ENCODE results near the gene APCDD1.
"Not testable (repeated sequence)": the region's sequence is repeated elsewhere in the genome, so short reads cannot be mapped to it uniquely, and the experiment has no call there.

Gene APCDD1

DNA sequence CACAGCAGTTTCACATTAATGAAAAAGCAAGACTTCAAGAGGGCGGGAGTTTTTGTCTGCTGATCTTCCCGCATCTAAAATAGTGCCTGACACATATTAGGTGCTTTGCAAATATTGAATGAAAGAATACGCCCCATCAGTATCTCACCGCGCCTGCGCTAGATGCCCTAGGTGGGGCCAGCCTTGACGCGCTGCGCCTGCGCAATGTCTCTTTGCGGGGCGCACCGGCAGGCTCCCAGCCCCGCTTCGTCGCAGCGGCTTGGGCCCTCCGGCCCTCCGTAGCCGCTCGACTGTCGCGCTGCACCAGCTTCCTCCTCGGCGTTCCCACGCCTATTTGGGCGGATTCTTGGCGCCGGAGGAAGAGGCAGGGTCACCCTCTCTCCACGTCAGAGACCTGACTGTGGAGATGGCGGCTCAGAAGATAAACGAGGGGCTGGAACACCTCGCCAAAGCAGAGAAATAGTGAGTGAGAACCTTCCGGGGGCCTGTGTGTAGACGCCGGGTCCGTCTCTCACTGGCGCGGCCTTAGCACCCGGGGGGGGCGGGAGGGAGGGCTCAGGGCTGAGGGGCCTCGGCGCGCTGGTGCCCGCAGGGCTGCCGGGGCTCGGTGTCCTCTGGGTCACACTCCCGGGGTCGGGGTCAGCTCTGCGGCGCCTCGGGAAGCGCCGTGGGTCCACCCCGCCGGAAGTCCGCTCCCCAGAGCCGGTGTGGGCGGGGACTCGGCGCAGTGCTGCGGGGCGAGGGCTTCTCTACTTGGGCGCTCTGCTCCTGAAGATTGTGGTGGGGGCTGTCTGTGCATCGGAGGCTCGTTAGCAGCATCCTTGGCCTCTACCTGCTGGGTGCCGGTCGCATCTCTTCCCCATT is 71.5 kb downstream of the APCDD1 start, which contains the start of gene NAPG:
TSS of gene NAPG (plus strand) at position 331 of the 864 bp plus-strand sequence. CDS start at position 407, 76 bp downstream.
- peak; percentile 80 to 83 for DNase-seq (ENCODE audit: low read depth in 2 of 2)

DNA sequence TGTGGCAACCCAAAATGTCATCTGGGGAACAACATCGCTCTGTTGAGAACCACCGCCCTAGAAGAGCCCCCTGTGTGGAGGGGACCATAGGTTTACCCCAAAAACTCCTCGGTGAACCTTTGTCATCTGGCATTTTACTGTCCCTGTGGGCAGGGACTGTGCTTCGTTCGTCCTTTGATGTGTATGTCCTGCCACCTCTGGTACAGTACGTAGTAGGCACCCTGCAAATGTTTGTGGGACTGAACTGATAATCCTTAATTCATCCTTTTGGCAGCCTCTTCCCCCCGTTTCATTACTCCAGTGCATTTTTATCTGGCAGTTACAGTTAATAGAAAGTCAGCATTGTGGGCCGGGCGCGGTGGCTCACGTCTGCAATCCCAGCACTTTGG is 72.1 kb downstream of the APCDD1 start:
- DNase-seq (ENCODE audit: low read depth in 2 of 2): no peak

DNA sequence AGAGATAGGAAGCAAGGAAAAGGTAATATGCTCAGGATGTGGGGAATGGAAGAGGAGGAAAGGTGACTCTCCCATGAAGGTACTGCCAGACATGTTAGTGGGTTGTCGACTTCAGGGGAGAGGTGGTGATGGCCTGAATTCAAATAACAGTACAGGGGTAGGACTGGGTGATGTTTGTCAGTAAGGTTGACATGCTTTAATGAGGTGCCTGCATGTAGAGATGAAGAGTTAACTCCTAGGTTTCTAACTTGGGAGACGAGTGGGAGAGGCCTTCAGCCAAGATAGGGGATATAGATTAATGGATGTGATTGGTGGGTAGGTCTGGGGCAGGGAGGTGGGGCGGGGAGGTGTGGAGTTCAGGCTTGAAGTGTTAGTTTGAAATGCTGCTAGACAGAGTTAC is 74.0 kb downstream of the APCDD1 start:
- no peak for DNase-seq (ENCODE audit: low read depth in 2 of 2)

DNA sequence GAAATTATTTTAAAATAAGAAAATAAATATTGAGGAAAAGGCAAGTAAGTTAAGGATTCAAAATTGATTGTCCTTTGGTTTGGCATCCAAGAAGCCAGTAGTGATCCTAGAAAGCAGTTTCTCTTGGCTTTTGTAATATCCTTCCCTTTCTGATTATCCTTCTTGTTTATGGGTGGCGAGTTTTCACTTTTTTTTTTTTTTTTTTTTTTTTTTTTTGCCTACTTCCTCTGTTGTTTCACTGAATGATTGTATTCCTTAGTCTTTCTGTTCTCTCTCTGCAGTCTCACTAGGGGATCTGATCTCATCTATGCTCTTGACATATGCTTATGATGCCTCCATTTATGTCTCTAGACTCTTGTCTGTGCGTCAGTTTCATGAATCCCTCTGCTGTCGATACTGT is 75.6 kb downstream of the APCDD1 start:
- no peak for DNase-seq (ENCODE audit: low read depth in 2 of 2)

DNA sequence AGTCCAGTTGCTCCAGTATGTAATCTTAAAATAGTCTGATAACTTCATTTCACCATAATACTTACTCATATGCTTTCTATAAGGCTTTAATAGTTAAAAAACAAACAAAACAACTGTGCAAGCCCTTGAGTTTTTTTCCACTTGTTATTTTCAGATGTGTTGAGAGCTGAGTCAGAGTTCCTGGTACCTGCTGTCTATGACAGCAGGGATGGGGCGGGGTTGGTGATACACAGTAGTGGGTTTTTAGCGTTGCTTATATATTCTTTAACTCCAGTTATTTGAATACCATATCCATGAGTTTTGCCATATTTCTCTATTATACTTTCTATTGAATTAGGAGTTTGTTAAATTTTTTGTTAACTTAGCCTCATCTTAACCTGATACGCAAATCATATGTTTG is 76.4 kb downstream of the APCDD1 start:
- DNase-seq (ENCODE audit: low read depth in 2 of 2): no peak

DNA sequence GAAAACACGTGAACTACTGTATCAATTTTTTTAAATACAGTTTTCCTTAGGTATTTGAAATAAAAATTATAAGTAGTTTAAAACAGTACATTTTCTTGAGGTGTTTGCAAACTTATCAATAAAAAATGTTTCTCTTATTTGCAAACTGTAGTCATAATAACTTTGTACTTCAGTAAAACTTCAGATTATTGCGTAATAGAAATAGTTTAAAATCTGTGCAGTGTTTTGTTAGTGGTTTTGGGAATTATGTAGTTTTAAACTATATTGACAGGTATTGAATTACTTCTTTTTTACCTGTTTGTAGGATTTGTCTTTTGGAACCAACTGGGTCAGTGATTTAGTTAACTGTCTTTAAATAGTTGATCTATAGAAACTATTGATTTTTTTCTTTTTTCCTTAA is 78.7 kb downstream of the APCDD1 start:
- no peak for DNase-seq (ENCODE audit: low read depth in 2 of 2)

DNA sequence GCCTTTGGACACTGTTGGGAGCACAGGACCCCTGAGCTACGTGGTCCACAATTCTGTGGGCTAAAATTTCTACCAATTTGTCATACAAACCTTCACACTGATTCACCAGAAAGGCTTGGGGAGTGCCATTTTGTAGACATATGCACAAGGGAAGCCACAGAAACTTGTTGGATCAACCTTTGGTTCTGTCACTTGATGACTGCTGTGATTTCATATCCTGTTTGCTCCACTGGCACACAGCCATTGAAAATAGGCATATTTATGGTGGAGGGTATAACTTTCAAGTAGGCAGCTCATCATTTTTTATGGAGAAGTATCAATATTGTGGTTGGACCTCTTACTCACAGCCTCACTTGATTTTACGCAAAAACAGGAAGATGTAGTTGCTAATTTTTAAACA is 81.8 kb downstream of the APCDD1 start:
- no peak for DNase-seq (ENCODE audit: low read depth in 2 of 2)

DNA sequence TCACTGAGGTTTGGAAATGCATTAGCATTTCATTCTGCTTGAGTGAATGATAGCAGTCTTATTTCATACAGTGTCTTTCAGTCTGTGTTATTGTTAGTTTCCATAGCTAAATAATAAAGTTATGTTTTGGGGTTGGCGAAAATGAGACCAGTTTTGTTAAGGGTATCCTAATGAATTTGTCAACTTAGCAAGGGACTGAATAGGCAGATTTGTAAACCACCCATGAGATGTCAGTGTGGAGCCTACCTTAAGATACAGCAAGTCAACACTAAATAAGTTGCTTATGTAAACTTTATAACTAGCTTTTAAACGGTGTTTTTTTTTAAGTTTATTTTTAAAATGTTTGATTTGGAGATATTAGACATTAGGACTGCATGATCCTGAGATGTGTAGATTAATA is 83.3 kb downstream of the APCDD1 start:
- DNase-seq (ENCODE audit: low read depth in 2 of 2): no peak

DNA sequence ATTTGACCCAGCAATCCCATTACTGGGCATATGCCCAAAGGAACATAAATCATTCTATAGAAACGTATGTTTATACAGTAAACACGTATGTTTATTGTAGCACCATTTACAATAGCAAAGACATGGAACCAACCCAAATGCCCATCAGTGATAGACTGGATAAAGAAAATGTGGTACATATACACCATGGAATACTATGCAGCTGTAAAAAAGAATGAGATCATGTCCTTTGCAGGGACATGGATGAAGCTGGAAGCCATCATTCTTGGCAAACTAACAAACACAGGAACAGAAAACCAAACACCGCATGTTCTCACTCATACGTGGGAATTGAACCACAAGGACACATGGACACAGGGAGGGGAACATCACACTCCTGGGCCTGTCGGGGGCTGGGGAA is 84.7 kb downstream of the APCDD1 start:
- not testable (repeated sequence) for DNase-seq (ENCODE audit: low read depth in 2 of 2)
